ENCODE results near the gene LARGE1.

Gene LARGE1

GRCh38 chr22:33758961-33759360 is 161.3 kb downstream of the LARGE1 start:
- DNase-seq, result no peak

DNA sequence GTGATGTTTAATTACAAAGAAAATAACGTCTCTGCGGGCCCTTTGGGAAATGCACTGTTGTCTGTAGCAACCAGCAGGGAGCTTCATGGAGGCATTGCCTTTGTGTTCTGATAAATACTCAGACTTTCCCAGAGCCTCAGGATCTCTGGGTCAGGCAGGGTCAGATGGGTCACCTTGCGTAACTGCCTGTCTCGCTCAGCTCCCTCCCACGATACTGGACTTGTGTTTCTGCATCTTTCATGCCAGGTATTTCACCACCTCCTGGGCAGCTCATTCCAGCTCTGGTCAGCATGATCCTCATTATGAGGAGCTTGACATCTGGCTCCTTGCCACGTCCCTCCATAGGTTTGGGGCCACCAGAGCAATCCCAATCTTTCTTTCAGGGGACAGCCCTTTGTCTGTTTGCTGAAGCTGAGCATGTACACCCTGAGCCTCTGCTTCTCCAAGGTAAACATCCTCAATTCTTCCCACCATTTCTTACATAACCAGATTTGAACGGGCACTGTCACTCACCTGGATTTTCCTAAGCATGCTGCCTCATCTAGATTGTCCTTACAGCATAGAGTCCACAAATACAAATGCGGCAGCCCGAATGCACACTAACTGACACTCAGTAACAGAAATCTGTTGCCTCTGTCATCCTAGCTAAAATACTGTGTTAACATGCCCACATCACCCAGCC is 162.3 kb downstream of the LARGE1 start:
- no peak for DNase-seq

DNA sequence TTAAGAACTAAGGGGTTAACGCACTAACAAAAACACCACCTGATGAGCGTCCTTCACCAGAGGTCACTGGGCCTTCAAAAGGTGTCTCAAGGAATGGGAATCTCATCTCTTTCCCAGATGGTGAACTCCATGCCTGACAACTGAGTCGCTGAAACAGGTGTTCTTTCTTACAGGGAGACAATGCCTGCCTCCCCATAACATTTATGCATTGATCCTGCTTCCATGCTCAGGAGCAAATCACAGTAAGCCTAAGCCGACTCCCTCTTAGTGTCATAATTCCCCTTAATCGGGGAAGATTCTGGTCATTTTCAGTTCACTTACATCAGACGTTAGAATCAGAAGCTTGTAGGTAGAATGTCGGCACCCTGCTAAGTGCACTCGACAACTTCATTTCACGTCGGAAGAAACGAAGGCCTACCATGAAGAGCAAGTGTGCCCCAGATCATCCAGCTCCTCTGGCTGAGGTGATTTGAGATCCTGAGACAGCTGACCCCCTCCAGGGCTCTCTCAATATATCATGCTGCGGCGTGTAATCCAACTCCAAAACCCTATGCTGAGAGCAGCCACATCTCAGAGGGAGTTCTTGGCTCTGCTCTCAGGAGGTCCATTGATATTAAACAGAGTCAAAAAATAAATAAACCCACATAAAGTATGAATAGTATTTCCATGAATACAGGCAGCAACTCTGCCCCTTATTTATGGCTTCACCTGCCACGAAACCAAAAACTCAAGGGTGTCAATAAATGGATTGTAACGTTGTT is 163.1 kb downstream of the LARGE1 start:
- DNase-seq, result no peak

DNA sequence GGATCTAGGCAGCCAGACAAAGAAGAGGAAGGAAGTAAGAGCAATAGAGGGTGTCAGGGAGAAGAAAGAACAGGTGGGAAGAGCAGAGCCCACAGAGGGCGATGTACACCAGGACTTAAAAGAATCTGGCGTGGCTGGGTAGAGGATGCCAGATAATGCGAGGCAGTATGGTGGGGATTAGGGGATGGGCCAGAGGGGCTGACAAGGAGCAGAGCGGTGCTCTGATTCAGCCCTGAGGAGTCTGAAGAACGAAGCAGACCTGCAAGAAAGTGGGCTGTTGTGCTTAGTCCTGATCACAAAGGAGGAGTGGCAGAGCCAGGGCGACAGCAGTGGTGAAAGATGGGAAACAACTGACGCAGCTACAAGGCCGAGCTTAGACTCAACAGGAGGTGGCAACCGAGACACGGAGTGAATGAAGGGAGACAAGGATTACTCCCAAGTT is 163.7 kb downstream of the LARGE1 start:
- no peak for DNase-seq

GRCh38 chr22:33748714-33749113 is 171.6 kb downstream of the LARGE1 start:
- no peak for DNase-seq

DNA sequence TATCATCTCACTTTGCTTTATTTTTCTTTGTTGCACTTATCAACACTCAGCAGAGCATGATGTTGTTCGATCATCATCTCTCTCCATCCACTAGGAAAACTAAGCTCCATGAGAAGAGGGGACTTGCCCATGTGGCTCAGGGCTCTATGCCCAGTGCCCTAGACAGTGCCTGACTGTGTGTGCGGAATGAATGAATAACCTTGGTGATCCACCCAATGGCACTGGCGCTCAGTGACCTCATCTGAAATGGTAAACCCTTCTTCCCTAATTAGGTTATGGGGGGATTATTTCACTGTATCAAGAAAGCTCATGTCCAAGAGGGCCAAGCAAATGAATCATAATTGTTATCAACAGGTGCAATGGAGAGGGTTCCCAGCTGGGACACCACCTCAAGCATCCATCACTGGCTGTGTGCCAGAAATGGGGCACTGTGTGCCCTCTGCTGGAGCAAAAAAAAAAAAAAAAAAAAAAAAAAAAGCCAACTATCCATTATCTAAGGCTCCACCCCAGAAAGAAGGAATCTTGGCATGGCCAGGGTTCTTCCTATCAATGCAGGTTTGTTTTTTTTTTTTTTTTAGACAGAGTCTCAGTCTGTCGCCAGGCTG is 172.6 kb downstream of the LARGE1 start:
- no peak for DNase-seq

DNA sequence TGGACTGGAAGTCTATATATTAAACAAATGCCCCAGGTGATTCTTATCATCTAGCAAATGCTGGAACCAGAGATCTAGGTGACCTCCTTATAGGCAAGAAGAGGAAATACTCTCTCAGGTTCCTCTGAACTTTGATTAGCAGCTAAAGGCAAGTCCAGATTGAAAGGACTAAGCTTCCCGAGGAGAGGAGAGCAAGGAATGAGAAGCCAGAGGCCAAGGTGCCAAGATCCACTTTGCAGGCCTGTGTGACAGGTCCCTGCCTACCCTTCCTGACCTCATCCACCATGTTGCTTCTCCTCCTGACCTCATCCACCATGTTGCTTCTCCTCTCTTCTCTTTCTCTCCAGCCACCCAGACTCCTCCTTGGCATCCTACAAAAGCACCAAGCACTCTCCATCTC is 173.2 kb downstream of the LARGE1 start:
- no peak for DNase-seq

- DNase-seq, result no peak
Measured at GRCh38 chr22:33746501-33746928, 173.8 kb downstream of the LARGE1 start.

DNA sequence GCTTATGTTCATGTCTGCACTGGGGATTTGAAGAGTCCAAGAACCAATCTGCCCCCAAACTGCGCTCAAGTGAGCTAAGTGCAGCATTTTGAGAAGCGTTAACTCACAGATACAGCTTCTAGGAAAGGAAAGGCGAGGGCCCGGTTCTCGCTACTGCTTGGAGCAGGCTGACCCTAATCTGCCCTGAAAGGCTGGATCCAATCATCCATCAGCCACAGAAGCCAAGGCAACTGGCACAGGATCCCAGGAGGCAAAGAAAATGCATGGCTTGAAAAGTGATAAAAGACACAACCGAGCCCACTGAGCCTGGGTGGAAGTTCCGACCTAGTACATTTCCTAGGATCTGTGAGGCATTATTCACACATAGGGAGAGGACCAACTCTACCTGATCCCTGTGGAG is 174.8 kb downstream of the LARGE1 start:
- no peak for DNase-seq

- DNase-seq, result no peak
Measured at GRCh38 chr22:33743756-33744155, 176.5 kb downstream of the LARGE1 start.

DNA sequence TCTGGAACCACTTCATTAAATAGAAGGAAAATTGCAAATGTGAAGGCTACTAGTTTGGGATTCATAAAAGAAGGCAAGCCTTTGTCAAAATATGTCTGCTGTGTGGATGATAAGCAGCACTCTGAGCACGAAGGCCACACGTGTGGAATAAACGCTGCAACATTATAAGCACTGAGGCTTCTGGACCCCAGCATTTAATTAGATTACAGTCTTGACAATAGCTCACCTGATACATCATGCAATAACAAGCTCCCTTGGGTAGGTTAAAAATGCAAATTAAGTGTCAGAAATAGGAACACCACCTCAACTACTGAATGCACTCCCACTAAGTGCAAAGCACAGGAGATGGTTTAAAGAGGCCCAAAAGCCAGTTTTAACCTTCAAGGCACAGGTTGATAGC is 179.3 kb downstream of the LARGE1 start:
- no peak for DNase-seq

DNA sequence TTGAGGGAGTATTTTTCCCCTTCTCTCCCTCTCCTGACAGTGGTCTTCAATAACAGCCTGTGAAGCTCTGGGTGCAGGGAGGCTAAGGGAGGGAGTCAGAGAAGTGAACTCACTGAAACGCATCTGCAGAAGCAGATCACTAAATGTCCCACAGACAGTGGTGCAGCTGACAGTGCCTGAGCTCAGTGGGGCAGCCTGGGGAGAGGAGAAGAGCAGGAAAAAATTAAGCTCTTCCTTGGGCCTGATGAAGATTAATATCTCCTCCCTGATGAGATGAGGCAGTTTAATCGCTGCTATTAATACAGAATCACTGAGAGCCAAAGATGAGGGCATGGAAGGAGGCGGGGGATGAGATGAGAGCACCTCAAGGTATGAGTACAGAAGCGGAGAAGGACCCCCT is 180.8 kb downstream of the LARGE1 start:
- no peak for DNase-seq

- no peak for DNase-seq
Measured at GRCh38 chr22:33737662-33738061, 182.6 kb downstream of the LARGE1 start.

DNA sequence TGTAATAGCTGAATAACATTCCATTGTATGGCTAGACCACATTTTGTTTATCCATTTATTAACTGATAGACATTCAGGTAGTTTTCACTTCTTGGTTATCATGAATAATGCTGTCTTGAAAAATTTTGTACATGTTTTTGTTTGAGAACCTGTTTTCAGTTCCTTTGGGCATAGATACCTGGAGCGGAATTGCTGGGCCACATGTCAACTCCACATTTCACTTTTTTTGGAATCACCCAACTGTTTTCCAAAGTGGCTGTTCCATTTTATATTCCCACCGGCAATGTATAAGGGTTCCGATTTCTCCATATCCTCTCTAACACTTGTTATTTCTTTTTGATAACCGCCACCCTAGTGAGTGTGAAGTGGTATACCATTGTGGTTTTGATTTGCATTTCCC is 184.3 kb downstream of the LARGE1 start:
- no peak for DNase-seq

DNA sequence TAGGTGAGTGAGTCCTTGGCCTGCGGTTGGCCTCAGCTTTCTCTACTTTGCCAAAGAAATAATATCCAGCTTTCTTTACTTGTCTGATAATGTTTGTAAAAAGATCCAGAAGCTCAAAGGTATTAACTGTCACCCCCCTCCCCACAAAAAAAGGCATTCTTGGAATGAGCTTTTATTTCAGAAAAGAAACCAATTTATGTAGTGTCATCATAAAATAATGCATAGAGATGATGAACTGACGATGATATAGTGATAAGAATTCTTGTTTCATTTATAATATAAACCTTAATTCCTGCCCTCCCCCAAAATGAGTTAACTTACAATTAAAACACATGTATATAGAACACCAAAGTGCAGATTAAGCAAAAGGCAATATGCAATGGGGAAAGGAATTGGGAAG is 191.4 kb downstream of the LARGE1 start:
- DNase-seq, result no peak

DNA sequence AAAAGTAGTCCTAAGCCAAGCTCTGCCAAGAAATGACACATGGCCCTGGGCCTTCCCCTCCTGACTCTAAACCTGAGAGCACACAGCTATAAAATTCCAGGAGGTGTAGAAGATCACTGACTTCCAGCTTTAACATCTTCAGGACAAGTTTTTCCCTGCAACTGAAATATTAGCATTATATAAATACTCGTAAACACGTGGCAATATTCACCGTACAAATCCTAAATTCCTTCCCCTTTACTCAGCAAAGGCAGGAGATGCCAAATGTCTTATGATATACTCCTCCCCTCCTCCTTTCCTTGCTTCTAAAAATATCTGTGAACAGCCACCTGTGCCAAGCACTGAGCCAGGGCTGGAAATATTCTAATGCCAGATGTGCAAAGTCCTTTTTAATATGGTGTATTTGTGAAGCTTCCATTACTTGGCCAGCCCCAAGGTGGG is 194.0 kb downstream of the LARGE1 start:
- DNase-seq, result no peak

- DNase-seq, result no peak
Measured at GRCh38 chr22:33723915-33724314, 196.4 kb downstream of the LARGE1 start.

DNA sequence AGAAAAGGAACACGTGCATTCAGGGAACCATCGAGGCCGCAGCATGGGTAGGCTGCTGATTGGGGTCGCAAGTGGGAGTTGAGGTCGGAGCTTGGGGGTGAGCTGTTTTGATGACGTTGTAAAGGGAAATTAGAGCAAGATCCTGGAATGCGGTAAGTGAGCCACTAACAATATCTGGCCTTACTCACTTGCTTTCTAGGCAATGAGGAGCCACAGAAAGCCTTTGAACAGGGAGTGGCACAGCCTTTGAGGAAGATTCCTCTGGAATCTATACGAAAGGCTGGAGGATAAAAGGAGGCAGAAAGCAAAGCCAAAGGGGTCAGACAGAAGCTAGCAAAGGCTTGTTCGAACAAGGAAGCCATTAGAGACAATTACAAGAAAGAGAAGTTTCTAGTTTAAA is 197.5 kb downstream of the LARGE1 start:
- no peak for DNase-seq

GRCh38 chr22:33720166-33720878 is 200.0 kb downstream of the LARGE1 start:
- DNase-seq, result no peak

DNA sequence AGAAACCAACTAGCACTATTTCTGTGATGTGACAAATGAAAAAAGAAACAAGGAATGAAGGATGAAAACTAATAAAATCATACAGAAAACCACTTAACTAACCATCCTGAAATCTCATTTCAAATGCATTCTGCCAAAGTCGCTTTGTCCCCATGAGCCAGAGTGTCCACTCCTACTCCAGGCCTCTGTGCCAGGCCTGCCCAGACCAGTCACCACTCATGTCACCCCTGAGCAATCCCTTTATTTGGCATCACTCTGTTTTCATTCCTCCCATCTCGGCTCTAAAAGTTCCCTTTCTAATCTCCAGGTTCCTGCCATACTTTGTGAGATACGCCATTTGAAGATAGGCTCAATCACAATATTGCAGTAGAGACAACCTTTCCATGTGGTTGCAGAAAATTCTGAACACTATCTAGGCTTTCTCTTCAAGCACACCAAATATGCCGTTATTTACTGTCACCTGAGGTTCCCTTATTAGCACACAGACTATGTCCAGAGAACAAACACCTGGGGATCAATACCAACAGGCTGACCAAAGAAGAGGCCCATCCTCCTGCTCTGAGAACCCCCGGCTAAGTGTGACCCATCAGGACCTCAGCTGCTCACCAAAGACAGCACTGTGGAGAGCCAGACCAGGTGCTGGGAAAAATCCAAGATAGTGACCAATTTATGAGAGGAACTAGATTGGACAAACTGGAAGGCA is 202.4 kb downstream of the LARGE1 start:
- no peak for DNase-seq

GRCh38 chr22:33715237-33715985 is 204.9 kb downstream of the LARGE1 start:
- no peak for DNase-seq

- no peak for DNase-seq
Measured at GRCh38 chr22:33710326-33710725, 209.9 kb downstream of the LARGE1 start.
